Brain microvascular endothelial cell (primary cell): ENCODE results near the gene NECAB2.

Experiments
- DNase-seq: peaks from one replicate; pipeline ENCODE4 v3.0.0-alpha.2; 2020
- H3K27ac ChIP-seq: fragments of 250-450 bp; sonication (Bioruptor Pico); 2 replicates; pipeline ENCODE4 v1.5.1; 2020; ENCODE audit warnings: mild to moderate bottlenecking, moderate library complexity
- H3K27me3 ChIP-seq: fragments of 250-450 bp; sonication (Bioruptor Pico); replicated peaks from 2 replicates; pipeline ENCODE4 v1.5.1; 2020; ENCODE audit warnings: mild to moderate bottlenecking
- H3K36me3 ChIP-seq: fragments of 250-450 bp; sonication (Bioruptor Pico); replicated peaks from 2 replicates; pipeline ENCODE4 v1.5.1; 2020; ENCODE audit warnings: mild to moderate bottlenecking
- H3K4me3 ChIP-seq: 2 replicates; pipeline ENCODE4 v1.5.1; 2011; ENCODE audit warnings: low read depth, mild to moderate bottlenecking, control low read depth, low read length, moderate library complexity
- in situ Hi-C: cut with HindIII; loops from 2 replicates; pipeline ENCODE4 v1.10.0; 2017; ENCODE audit warnings: low sequenced_read_pairs, low pct_ligation_motif_present
- TF ChIP-seq, protein P1 (sequence below): IDR thresholded peaks from 2 replicates; pipeline ENCODE4 v1.5.1; 2011; ENCODE audit warnings: low read depth, mild to moderate bottlenecking, moderate library complexity, low read length, control low read depth, inconsistent platforms; ENCODE audit errors: missing control alignments

The NECAB2 gene

GRCh38 chr16:84014570-84015327 lies 46.7 kb downstream of the NECAB2 start:
- TF ChIP-seq, protein P1, sequence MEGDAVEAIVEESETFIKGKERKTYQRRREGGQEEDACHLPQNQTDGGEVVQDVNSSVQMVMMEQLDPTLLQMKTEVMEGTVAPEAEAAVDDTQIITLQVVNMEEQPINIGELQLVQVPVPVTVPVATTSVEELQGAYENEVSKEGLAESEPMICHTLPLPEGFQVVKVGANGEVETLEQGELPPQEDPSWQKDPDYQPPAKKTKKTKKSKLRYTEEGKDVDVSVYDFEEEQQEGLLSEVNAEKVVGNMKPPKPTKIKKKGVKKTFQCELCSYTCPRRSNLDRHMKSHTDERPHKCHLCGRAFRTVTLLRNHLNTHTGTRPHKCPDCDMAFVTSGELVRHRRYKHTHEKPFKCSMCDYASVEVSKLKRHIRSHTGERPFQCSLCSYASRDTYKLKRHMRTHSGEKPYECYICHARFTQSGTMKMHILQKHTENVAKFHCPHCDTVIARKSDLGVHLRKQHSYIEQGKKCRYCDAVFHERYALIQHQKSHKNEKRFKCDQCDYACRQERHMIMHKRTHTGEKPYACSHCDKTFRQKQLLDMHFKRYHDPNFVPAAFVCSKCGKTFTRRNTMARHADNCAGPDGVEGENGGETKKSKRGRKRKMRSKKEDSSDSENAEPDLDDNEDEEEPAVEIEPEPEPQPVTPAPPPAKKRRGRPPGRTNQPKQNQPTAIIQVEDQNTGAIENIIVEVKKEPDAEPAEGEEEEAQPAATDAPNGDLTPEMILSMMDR = no peak
- H3K36me3 ChIP-seq = no peaks in the 10 kb centered on the region
- no peak overlapping the region for H3K4me3 ChIP-seq
- in situ Hi-C loops = no loop called here
- DNase-seq = no peak
- no peaks in the 10 kb centered on the region for H3K27me3 ChIP-seq
- H3K27ac ChIP-seq = no peak overlapping the region

DNA sequence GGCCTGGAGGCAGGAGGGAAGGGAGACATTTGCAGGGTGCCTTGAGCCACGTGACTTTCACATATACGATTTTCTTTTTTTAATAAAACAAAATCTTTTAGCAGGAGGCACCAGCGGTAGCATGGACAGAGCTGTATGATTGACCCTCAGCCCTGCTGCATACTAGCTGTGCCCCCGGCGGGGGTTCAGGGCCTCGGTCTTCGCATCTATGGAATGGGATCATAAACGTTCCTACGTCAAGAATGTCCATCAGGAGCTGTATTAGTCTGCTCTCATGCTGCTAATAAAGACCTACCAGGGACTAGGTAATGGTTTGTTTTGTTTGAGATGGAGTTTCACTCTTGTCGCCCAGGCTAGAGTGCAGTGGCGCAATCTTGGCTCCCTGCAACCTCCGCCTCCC lies 47.4 kb downstream of the NECAB2 start:
- in situ Hi-C loops = no loop called here
- H3K27ac ChIP-seq = no peak overlapping the region
- no peaks in the 10 kb centered on the region for H3K27me3 ChIP-seq
- no peak overlapping the region for H3K4me3 ChIP-seq
- TF ChIP-seq, protein P1 = no peak
- H3K36me3 ChIP-seq = no peaks in the 10 kb centered on the region
- DNase-seq = no peak

DNA sequence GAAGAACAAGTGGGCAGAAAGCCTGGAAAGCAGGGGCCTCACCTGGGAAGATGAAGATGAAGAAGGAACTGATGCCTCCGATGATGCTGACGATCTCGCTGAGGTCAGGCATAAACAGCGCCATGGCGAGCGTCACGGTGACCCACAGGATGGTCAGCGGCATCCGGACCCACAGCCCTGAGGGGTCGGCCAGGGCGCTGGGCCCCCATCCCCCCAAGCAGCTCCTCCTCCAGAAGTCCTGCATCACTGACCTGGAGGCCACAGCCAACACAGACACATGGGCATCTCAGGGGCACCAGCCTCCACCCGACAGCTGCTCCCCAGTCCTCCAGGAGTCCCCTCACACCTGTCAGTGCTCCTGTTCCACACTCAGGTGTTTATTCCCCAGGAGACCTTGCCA lies 48.4 kb downstream of the NECAB2 start:
- Histone ChIP-seq H3K4me3 (no peak overlapping the region), H3K36me3 (no peaks in the 10 kb centered on the region), H3K27me3 (no peaks in the 10 kb centered on the region), H3K27ac (no peak overlapping the region)
- in situ Hi-C loops = no loop called here
- TF ChIP-seq, protein P1 = no peak
- DNase-seq = no peak

- H3K27ac ChIP-seq = no peak overlapping the region
- H3K4me3 ChIP-seq = no peak overlapping the region
- no peak for DNase-seq
- TF ChIP-seq, protein P1 = no peak
- no peaks in the 10 kb centered on the region for H3K27me3 ChIP-seq
- H3K36me3 ChIP-seq = no peaks in the 10 kb centered on the region
- in situ Hi-C loops = no loop called here
These were observed 50.7 kb downstream of the NECAB2 start for GRCh38 chr16:84018710-84019109.

DNA sequence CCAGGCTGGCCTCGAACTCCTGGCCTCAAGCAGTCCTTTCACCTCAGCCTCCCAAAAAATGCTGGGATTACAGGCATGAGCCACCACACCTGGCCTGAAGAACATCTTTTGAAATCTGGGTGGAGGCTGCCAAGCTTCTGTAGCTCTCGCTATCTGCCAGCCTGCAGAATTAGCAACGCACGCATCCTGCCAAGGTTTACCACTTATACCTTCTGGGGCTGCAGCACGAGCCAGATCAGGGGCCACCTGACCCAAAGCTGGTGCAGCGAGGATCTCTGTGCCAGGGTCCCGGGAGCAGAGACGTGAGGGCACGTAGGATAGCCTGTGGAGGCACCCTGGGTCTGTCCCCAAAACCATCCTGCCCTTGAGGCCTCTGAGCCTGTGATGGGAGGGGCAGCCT lies 52.3 kb downstream of the NECAB2 start:
- Histone ChIP-seq H3K27ac (no peak overlapping the region), H3K4me3 (no peak overlapping the region), H3K27me3 (no peaks in the 10 kb centered on the region), H3K36me3 (no peaks in the 10 kb centered on the region)
- in situ Hi-C loops = no loop called here
- DNase-seq = no peak
- TF ChIP-seq, protein P1 = no peak

DNA sequence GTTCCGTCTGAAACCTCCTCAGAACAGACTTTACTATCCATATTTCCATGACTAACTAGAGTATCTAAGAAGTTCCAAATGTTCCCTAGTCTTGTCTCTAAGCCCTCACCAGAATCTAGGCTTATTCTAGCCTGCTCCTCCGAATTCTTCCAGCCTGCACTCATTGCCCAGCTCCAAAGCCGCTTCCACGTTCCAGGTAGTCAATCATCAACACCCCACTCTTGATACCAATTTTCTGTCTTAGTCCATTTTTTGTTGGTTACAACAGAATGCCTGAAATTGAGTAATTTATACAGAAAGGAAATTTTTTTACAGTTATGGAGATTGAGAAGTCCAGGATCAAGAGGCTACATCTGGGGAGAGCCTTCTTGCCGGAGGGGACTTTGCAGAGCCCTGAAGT lies 53.4 kb downstream of the NECAB2 start:
- Histone ChIP-seq H3K36me3 (no peaks in the 10 kb centered on the region), H3K4me3 (no peak overlapping the region), H3K27ac (no peak overlapping the region), H3K27me3 (no peaks in the 10 kb centered on the region)
- DNase-seq = no peak
- in situ Hi-C loops = no loop called here
- TF ChIP-seq, protein P1 = no peak
